Stimulated activated CD8-positive, alpha-beta memory T cell treated with anti-CD3 and anti-CD28 coated beads, Interleukin-7, amount 100 ng/mL, for 4 hours (primary cell): ENCODE data around the gene MAP3K9.

Experiments
- DNase-seq, 2 donors: peaks; one replicate each; pipeline ENCODE4 v3.0.0-alpha.2; 2020; ENCODE audit warnings: low read depth in 2 of 2

MAP3K9 gene

GRCh38 chr14:70788898-70789297 is 20.4 kb downstream of the MAP3K9 start:
- DNase-seq = no peak

GRCh38 chr14:70785556-70785955 is 23.8 kb downstream of the MAP3K9 start:
- DNase-seq = no peak

GRCh38 chr14:70784886-70785285 is 24.4 kb downstream of the MAP3K9 start:
- DNase-seq = no peak

DNA sequence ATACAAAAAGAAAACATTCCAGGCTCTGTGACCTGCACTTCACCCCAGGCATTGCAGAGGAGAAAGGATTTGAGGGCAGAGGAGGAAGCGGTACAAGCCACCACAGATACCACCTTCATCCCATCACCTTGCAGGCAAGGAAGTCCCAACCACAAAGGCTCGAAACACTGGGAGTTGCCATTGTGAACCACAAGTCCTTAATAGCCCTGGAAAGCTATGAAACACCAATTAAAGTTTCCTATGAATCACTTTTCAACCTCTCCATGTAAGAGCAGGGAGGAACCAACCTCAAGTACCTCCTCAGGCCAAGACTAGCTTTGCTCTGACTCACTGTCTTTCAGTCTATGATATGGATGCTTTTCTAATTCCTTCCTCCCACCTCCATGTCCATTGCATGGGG is 27.0 kb downstream of the MAP3K9 start:
- DNase-seq = no peak

GRCh38 chr14:70780396-70781075 is 28.8 kb downstream of the MAP3K9 start:
- no peak for DNase-seq

DNA sequence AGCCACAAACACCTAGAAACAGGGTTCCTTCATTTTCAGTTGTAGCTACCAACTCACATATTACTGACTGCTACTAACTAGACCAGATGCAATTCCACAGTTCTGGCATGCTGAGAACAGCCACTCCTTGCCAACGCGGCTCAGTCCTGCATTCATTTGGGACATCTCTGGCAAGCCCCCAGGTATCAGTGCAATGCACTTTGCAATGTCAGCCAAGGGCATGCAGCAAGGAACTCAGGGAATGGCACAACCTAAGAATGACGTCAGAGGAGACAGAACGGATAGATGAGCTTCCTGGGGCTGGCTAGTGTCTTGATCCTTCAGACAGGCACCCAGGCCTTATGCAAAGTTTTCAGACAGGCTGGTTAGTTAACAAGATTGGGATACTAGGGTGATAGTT is 29.6 kb downstream of the MAP3K9 start:
- DNase-seq = no peak

DNA sequence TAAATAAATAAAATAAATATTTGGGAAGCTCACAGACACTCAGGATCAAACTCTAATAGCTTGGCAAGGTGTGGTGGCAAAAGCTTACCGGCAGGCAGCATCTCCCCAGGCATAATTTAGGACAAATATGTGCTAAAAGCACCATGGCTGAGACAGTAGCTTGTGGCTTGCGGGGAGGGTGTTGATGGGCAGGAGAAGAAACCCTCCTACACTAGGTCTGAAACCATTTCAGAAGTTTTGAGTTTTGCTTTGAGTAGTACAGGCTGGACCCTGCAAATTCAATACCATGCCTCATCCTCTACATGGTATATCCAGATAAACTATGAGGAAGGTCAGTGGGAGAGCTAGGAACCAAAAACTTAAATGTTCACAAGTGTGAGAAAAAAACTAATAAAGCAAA is 33.1 kb downstream of the MAP3K9 start:
- no peak for DNase-seq

DNA sequence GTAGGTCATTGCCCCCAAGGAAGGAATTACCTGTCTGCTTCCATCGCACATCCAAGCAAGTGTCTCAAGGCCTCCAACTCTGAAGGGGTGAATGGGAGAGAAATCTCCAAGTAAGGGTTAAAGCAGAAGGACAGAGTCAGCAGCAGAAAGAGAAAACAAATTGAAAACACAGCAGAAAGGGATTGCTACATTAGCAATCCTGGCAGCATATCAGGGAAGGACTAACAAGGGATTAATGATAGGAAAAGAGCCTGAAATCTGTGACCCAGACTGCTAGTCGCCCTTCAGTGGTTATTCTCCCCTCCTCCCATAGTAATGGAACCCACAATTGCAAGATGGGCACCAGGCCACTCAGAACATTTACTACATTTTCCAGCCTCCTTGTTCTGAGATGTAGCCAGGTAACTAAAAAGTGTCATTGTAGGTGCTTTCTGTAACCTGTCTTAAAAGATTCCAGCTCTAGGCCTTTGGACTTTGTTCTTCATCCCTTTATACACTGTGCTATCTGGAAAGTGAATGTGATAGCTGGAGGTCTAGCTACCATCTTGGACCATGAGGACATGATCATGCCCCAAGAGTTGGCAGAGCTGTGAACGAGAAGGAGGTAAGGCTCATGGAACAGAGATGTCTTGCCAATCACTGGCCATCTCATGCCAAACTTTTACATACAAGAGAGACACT is 36.0 kb downstream of the MAP3K9 start:
- no peak for DNase-seq

DNA sequence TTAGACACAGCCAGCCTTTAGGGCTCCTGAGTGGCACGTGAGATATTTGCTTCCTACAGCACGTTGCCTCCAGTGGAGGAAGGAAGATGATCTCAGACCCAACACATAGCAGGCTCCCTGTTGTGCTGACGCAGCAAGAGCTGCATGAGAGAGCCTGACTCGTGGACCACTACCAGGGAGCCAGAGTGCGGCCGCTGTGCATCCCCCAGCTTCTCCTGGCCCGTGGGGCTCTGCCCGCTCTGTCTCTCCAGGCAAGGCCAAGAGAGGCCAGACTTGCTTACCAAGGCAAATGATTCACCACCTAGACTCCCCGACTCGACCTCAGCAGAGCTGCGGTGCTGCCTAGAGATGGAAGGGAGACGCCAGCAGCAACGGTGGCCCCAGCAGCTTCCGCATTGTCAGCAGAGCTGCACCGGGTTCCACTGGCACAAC is 37.5 kb downstream of the MAP3K9 start:
- DNase-seq = no peak

GRCh38 chr14:70770490-70770889 is 38.8 kb downstream of the MAP3K9 start:
- DNase-seq = no peak

- no peak for DNase-seq
These were observed 49.9 kb downstream of the MAP3K9 start for GRCh38 chr14:70759398-70759797.

DNA sequence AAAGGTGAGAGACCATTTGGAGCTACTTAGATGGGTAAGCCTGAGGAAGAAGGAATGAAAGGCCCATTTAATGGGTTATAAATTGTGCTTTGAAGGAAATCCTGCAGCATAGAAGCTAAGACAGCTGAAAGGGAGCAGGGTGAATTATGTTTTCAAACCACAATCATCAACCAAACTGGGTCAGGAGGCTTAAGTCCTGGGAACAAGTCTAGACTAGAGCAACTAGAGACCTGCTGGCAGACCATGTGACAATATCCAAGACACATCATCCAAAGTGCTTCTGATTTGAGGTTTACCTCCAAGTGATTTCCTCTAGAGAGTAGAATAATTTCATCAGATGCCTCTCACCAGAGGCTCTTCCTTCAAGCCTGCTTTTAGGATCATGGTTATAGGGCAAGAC is 53.7 kb downstream of the MAP3K9 start:
- no peak for DNase-seq

DNA sequence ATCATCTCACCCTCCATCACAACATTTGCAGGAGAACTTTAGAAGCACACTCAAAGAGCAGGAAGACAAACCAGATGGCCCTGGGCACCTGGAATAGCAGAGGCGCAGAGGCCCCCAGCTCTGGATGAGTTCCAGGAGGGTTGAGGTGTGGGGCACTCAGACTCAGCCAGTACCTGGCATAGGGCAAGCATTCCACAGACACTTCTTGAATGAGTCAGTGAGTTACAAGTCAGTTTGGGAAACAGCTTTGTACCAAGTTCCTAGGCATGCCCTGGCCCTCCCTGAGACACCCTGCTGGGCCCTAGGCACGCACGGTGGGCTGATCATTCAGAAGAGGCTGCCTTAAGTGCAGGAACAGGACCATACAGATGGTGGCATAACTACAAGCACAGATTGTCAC is 54.3 kb downstream of the MAP3K9 start:
- no peak for DNase-seq

DNA sequence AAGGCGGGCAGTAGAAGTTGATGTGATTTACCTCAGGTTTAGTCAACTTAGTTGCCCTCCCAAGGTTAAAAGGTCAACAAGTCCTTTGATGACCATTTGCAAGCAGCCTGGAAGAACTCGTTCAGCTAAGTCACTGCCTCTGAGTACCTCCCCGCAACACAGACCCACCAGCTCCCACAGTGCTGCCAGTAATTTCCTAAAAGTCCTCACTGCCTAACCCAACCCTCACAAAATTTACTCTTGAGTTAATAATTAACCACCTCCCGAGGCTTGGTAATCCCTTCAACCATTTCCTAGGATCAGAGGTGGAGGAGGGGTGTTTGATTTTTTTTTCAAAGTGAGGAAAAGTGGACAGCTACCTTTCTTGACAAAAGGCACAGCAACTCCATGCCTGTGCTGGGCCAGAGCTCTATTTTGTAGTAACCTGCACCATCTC is 55.8 kb downstream of the MAP3K9 start:
- no peak for DNase-seq

DNA sequence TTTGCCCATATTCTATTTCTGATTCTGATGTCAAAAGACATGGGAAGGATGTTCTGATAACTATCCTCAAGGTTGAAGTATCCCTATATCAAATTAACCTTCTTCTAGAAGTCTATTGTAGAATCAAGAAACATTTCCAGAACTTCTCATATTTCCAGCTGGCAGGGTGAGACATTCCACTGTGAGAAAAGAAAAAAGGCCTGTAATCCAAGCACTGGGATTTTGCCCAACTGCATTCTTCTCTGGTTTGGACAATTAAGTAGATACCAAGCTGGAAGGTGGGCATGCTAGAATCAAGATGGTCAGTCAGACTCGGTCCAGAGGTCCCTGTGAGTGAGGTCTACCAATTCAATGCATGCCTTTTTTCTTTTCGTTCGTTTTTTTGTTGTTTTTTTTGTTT is 60.9 kb downstream of the MAP3K9 start:
- no peak for DNase-seq

- DNase-seq = no peak
These were observed 64.7 kb downstream of the MAP3K9 start for GRCh38 chr14:70744641-70745040.

GRCh38 chr14:70742316-70742715 is 67.0 kb downstream of the MAP3K9 start:
- no peak for DNase-seq

- DNase-seq = no peak
These were observed 67.8 kb downstream of the MAP3K9 start for GRCh38 chr14:70741482-70741881.

- DNase-seq = no peak
These were observed 74.3 kb downstream of the MAP3K9 start for GRCh38 chr14:70735043-70735442.

GRCh38 chr14:70731447-70732239 is 77.7 kb downstream of the MAP3K9 start:
- no peak for DNase-seq

DNA sequence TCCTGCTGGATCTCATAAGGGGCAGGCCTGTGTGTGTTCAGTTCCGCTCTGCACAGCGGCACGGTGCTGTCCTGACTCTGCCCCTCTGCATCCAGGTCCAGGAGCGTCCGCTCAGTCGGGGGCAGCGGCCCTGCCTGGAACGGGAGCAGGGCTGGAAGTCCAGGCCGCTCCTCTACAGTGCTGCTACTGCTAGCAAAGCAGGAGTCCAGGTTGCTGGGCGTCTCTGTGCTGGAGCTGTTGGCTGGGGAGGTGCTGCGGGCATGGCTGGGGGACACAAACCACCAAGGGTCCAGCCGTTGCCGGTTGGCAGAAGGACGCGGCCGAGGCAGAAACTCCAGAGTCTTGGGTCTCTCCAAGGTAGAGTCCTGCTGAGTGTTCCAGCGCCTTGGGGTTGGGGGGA is 78.9 kb downstream of the MAP3K9 start:
- no peak for DNase-seq

DNA sequence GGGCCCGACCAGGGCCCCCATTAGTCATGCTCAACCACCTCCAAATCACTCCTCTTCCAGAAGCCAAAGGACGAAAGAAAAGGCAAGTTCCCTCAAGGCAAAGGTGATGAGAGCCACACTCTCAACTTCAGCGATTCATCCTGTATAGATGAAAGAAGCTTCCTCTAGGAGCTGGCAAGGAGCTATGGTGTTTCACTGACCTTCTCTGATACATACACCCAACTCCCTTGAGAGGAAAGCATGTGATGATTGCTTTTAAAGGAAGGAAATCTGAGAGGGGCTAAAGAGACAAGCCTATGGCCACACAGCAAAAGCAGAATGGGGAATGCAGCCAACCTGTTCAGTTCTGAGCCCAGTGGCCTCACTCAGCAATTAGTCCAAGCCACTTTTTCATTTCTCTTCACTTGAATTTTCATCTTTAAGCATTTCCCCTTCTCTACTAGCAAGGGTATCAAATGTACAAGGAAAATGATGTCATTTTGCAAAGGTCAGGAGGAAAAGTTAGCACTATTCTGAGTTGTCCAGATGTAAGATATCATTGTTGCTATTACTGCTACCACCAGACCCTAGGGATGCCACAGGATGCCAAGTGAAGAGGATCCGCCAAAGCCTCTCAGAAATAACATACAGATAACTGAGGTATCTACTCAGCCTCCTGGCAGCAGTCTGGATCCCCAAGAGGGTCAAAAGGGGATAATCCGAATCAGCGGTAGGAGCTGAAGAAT is 82.5 kb downstream of the MAP3K9 start:
- no peak for DNase-seq
